GM12878 (cell line): ENCODE data around the gene SHISA6. TPM values are rescaled to one million over a fixed set of nuclear protein-coding genes. Genes with fewer than 3 reads are reported as not detected.

Experiments
- ATAC-seq: fragments of 200-7000 bp; cut with Tn5 transposase; 3 replicates; pipeline ENCODE4 v1.9.1; 2020; ENCODE audit warnings: mild to moderate bottlenecking, moderate library complexity
- BruUV-seq: library from RNA; stranded (reverse); fragments of 400-500 nt; replicated peaks from 2 replicates; lab custom pipeline; 2021; lab: Mats Ljungman, UMichigan
- CTCF ChIA-PET: fragments of 300-600 bp; sonication (Branson Sonifier 250); formaldehyde crosslinking; extraction: SDS; loops from one replicate; lab custom pipeline; 2021; ENCODE audit warnings: inconsistent platforms; lab: Yijun Ruan, JAX
- POLR2A ChIA-PET: fragments of 350-600 bp; formaldehyde crosslinking; extraction: SDS; loops from one replicate; lab custom pipeline; 2021; ENCODE audit warnings: inconsistent platforms; lab: Charles Lee
- RAD21 ChIA-PET: fragments of 300-600 bp; sonication (Branson Sonifier 250); formaldehyde crosslinking; loops from one replicate; lab custom pipeline; 2023; ENCODE audit warnings: antibody characterized with exemption; ENCODE audit not compliant: unreplicated experiment; lab: Charles Lee
- SMC1A ChIA-PET: fragments of 300-600 bp; sonication (Branson Sonifier 250); formaldehyde crosslinking; loops from one replicate; lab custom pipeline; 2023; ENCODE audit not compliant: unreplicated experiment, uncharacterized antibody; lab: Charles Lee
- DNase-seq: peaks from one replicate; pipeline ENCODE4 v3.0.0-alpha.2; 2011; ENCODE audit warnings: low read depth, low spot score
- FAIRE-seq: peaks from 3 replicates; lab custom pipeline; 2011; peaks lifted over from hg19 to GRCh38; lab: Jason Lieb, UNC
- H2AFZ ChIP-seq: 2 replicates; pipeline ENCODE4 v1.6.0; 2011; ENCODE audit warnings: low read depth, low read length, control low read depth; ENCODE audit not compliant: control insufficient read depth
- H3K27ac ChIP-seq: 2 replicates; pipeline ENCODE4 v1.5.1; 2011; ENCODE audit warnings: control low read depth; ENCODE audit not compliant: control insufficient read depth, insufficient read depth
- H3K27me3 ChIP-seq, 2 experiments: replicated peaks in 1 of 2; 2 replicates each; pipeline versions ENCODE4 v1.6.0 to v1.6.1; 2011; ENCODE audit warnings: low read length in 1 of 2; ENCODE audit not compliant: control insufficient read depth in 2 of 2, insufficient read depth in 2 of 2
- H3K36me3 ChIP-seq, 2 experiments: 2 replicates each; pipeline ENCODE4 v1.5.1; 2011; ENCODE audit warnings: low read length in 1 of 2; ENCODE audit not compliant: control insufficient read depth in 2 of 2, insufficient read depth in 2 of 2
- H3K4me1 ChIP-seq: 2 replicates; pipeline ENCODE4 v1.6.1; 2011; ENCODE audit warnings: mild to moderate bottlenecking, low read length, moderate library complexity, mixed read lengths; ENCODE audit not compliant: control insufficient read depth, insufficient read depth
- H3K4me2 ChIP-seq: 2 replicates; pipeline ENCODE4 v1.6.0; 2011; ENCODE audit warnings: control low read depth; ENCODE audit not compliant: control insufficient read depth, insufficient read depth
- H3K4me3 ChIP-seq: fragments of 200-600 bp; sonication (generic); 2 replicates; pipeline ENCODE4 v1.5.1; 2016
- H3K79me2 ChIP-seq: 2 replicates; pipeline ENCODE4 v1.6.0; 2011; ENCODE audit warnings: low read length; ENCODE audit not compliant: control insufficient read depth, insufficient read depth
- H3K9ac ChIP-seq: 2 replicates; pipeline ENCODE4 v1.8.0; 2011; ENCODE audit warnings: low read length, control low read depth, mixed read lengths; ENCODE audit not compliant: control insufficient read depth, insufficient read depth
- H3K9me3 ChIP-seq: replicated peaks from 3 replicates; pipeline ENCODE4 v1.5.1; 2011; ENCODE audit warnings: mild to moderate bottlenecking, low read length; ENCODE audit not compliant: control insufficient read depth, insufficient read depth
- H4K20me1 ChIP-seq: 2 replicates; pipeline ENCODE4 v1.6.0; 2011; ENCODE audit not compliant: control insufficient read depth, insufficient read depth
- HDGF ChIP-seq: fragments of 450-650 bp; IDR thresholded peaks from 2 replicates; pipeline ENCODE4 v1.6.1; 2016; ENCODE audit warnings: antibody characterized with exemption
- IRF4 ChIP-seq: IDR thresholded peaks from 2 replicates; pipeline ENCODE4 v1.6.1; 2011; ENCODE audit warnings: low read depth, low read length
- KAT2A ChIP-seq: conservative IDR thresholded peaks from 2 replicates; pipeline ENCODE4 v1.6.1; 2011; ENCODE audit warnings: low read depth, low read length; ENCODE audit not compliant: control insufficient read depth
- KLF5 ChIP-seq: fragments of 450-650 bp; IDR thresholded peaks from 2 replicates; pipeline ENCODE4 v1.6.1; 2014; ENCODE audit warnings: mild to moderate bottlenecking; ENCODE audit not compliant: partially characterized antibody
- MEF2A ChIP-seq: IDR thresholded peaks from 2 replicates; pipeline ENCODE4 v1.6.1; 2011; ENCODE audit warnings: low read depth, mild to moderate bottlenecking, low read length, moderate library complexity; ENCODE audit not compliant: insufficient read depth
- NFXL1 ChIP-seq: fragments of 450-650 bp; IDR thresholded peaks from 2 replicates; pipeline ENCODE4 v1.6.1; 2017; ENCODE audit warnings: antibody characterized with exemption, mild to moderate bottlenecking, borderline replicate concordance
- NRF1 ChIP-seq: conservative IDR thresholded peaks from 2 replicates; pipeline ENCODE4 v1.6.1; 2011; ENCODE audit warnings: mild to moderate bottlenecking, low read depth, low read length, improper control_type of control experiment
- RELA ChIP-seq: fragments of 450-650 bp; IDR thresholded peaks from 2 replicates; pipeline ENCODE4 v1.8.0; 2014; ENCODE audit warnings: borderline replicate concordance; ENCODE audit not compliant: partially characterized antibody
- RFX5 ChIP-seq: IDR thresholded peaks from 2 replicates; pipeline ENCODE4 v1.6.1; 2011; ENCODE audit warnings: low read depth, low read length, improper control_type of control experiment
- SIN3A ChIP-seq: IDR thresholded peaks from 2 replicates; pipeline ENCODE4 v1.6.1; 2012; ENCODE audit warnings: low read depth, low read length, improper control_type of control experiment
- STAT3 ChIP-seq: IDR thresholded peaks from 2 replicates; pipeline ENCODE4 v1.6.1; 2011; ENCODE audit warnings: low read depth, low read length, improper control_type of control experiment
- TAF1 ChIP-seq: IDR thresholded peaks from 2 replicates; pipeline ENCODE4 v1.6.1; 2011; ENCODE audit warnings: mild to moderate bottlenecking, low read depth, low read length, borderline replicate concordance
- TARDBP ChIP-seq: IDR thresholded peaks from 2 replicates; pipeline ENCODE4 v1.6.1; 2016; ENCODE audit warnings: borderline replicate concordance
- YY1 ChIP-seq: IDR thresholded peaks from 2 replicates; pipeline ENCODE4 v1.6.1; 2011; ENCODE audit warnings: low read depth, mild to moderate bottlenecking, low read length
- ZNF622 ChIP-seq: fragments of 450-650 bp; IDR thresholded peaks from 2 replicates; pipeline ENCODE4 v1.6.1; 2017; ENCODE audit warnings: mild to moderate bottlenecking, inconsistent platforms
- WGBS: methylation state at CpG from one replicate; pipeline ENCODE4 v1.1.6; 2016; ENCODE audit warnings: low lambda C conversion rate; ENCODE audit not compliant: insufficient replicate concordance, insufficient coverage; ENCODE audit errors: missing lambda C conversion rate; 5-methylcytosine and 5-hydroxymethylcytosine counted together
- in situ Hi-C: fragments of 300-500 bp; cut with MboI; formaldehyde crosslinking; loops from 9 replicates; pipeline ENCODE4 v1.14.3; 2018; ENCODE audit warnings: mixed read lengths
- intact Hi-C: fragments of 100-400 bp; cut with micrococcal nuclease; formaldehyde crosslinking; loops from one replicate; pipeline ENCODE4 v1.14.2; 2022; ENCODE audit not compliant: unreplicated experiment
- polyA plus RNA-seq, 11 experiments: library from polyadenylated mRNA; depleted of rRNA in 4 of 11; unstranded in 6 of 11; stranded (reverse) in 5 of 11; fragments of >200 nt; fragmentation: Nextera tagmentation in 4 of 11; fragmentation: Illumina TruSeq in 1 of 11; extraction: Ambion mirVana in 4 of 11; extraction: Trizol in 1 of 11; gene quantifications; 1 replicate in 1 of 11; 2 replicates in 10 of 11; pipeline versions ENCODE4 v1.2.1 to v1.2.3, GENCODE V29; 2011 to 2016; ENCODE audit warnings: inconsistent platforms in 2 of 11, missing spikeins in 2 of 11, low read depth in 1 of 11
- total RNA-seq, 4 experiments: library from RNA; depleted of rRNA in 3 of 4; stranded (reverse); fragments of >200 nt in 3 of 4; fragmentation: Illumina TruSeq in 1 of 4; extraction: Trizol in 1 of 4; gene quantifications; 2 replicates each; pipeline versions ENCODE4 v1.2.1 to v1.2.3, GENCODE V29; 2013 to 2021
- TF ChIP-seq, protein P1 (sequence below): fragments of 450-650 bp; IDR thresholded peaks from 2 replicates; pipeline ENCODE4 v1.6.1; 2017; ENCODE audit warnings: borderline replicate concordance

Gene SHISA6
- total and polyA plus RNA-seq, 10 of the 15 experiments (the other 5 are each of a cell fraction or from before 2014, with no cell fraction given) = not detected

DNA sequence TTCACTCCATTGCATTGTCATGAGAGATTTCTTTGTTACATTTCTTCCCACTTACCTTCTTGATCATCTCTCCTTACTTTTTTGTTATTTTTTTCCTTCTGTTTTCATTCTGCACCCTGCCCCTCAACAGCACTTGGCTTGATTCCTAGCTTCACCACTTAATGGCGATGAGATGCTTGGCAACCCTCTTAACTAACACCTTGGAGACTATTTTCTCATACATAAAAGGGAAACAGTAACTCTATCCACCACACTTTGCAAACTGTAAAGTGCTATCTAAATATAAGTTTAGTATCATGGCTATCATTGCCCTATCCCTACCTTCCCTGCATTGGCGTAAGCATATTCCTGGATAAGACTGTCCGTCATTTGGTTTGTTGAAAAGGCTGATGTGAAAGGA, 177.3 kb downstream of the SHISA6 start:
- no TSS peak for BruUV-seq
- intact Hi-C loops (loop anchor here (10.0 kb wide), 1 partner anchor 64 kb away; no protein-coding TSS in a partner anchor), in situ Hi-C loops (loop anchor here (25.0 kb wide), 2 partner anchors 206 to 406 kb away; no protein-coding TSS in a partner anchor)
- Histone ChIP-seq H2AFZ (no peak overlapping the region), H3K4me1 (no peaks in the 10 kb centered on the region), H3K9ac (no peak overlapping the region), H4K20me1 (no peaks in the 10 kb centered on the region), H3K36me3 (no peaks in the 10 kb centered on the region), H3K27ac (no peak overlapping the region), H3K9me3 (no peaks in the 10 kb centered on the region; the same call in 2 of the 3 replicates), H3K79me2 (no peaks in the 10 kb centered on the region), H3K4me3 (no peak overlapping the region), H3K4me2 (no peak overlapping the region), H3K27me3 (no peaks in the 10 kb centered on the region)
- ChIA-PET POLR2A (no interaction called here), SMC1A (no interaction called here), RAD21 (no interaction called here), CTCF (no interaction called here)
- 9% methylated on average over 3 of the region's 3 CpGs for WGBS
- ATAC-seq (no peak), DNase-seq (no peak), FAIRE-seq (no peak)
- TF ChIP-seq KAT2A (no peak), SIN3A (no peak), HDGF (no peak), IRF4 (no peak), YY1 (no peak), RFX5 (no peak), KLF5 (no peak), TAF1 (no peak), MEF2A (no peak), NRF1 (no peak), RELA (no peak), TARDBP (no peak), ZNF622 (no peak), NFXL1 (no peak), STAT3 (no peak)
- TF ChIP-seq, protein P1, sequence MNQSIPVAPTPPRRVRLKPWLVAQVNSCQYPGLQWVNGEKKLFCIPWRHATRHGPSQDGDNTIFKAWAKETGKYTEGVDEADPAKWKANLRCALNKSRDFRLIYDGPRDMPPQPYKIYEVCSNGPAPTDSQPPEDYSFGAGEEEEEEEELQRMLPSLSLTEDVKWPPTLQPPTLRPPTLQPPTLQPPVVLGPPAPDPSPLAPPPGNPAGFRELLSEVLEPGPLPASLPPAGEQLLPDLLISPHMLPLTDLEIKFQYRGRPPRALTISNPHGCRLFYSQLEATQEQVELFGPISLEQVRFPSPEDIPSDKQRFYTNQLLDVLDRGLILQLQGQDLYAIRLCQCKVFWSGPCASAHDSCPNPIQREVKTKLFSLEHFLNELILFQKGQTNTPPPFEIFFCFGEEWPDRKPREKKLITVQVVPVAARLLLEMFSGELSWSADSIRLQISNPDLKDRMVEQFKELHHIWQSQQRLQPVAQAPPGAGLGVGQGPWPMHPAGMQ = no peak
